ENCODE measurements around the gene FBXO31. TPM values are rescaled to one million over a fixed set of nuclear protein-coding genes. Genes with fewer than 3 reads are reported as not detected.

Gene FBXO31
- total RNA-seq, 6 donors from 2014 or later, result 15.9 to 103 (median 31.4) TPM

GRCh38 chr16:87336434-87337240, 46.9 kb downstream of the FBXO31 start:
- no peak for DNase-seq
- H3K27ac ChIP-seq, result no peak overlapping the region
- no peaks in the 10 kb centered on the region for H3K9me3 ChIP-seq
- WGBS, 2 donors, result 86 to 88% methylated on average over 9 to 19 of the region's 19 CpGs
- H3K4me3 ChIP-seq, result no peak overlapping the region
- ATAC-seq (ENCODE audit: low FRiP score in 2 of 2), result no peak
- TF ChIP-seq, protein P1, sequence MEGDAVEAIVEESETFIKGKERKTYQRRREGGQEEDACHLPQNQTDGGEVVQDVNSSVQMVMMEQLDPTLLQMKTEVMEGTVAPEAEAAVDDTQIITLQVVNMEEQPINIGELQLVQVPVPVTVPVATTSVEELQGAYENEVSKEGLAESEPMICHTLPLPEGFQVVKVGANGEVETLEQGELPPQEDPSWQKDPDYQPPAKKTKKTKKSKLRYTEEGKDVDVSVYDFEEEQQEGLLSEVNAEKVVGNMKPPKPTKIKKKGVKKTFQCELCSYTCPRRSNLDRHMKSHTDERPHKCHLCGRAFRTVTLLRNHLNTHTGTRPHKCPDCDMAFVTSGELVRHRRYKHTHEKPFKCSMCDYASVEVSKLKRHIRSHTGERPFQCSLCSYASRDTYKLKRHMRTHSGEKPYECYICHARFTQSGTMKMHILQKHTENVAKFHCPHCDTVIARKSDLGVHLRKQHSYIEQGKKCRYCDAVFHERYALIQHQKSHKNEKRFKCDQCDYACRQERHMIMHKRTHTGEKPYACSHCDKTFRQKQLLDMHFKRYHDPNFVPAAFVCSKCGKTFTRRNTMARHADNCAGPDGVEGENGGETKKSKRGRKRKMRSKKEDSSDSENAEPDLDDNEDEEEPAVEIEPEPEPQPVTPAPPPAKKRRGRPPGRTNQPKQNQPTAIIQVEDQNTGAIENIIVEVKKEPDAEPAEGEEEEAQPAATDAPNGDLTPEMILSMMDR (IDR thresholded peaks at IDR 0.05), result no peak
- TF ChIP-seq POLR2AphosphoS5 (IDR thresholded peaks at IDR 0.05) (no peak), EP300 (IDR thresholded peaks at IDR 0.05) (no peak), POLR2A (IDR thresholded peaks at IDR 0.05) (no peak)
- no peaks in the 10 kb centered on the region for H3K4me1 ChIP-seq
- no peaks in the 10 kb centered on the region for H3K27me3 ChIP-seq
- peaks cover 2 to 78% (median 48%) of the 10 kb centered on the region in 4 donors for H3K36me3 ChIP-seq

GRCh38 chr16:87335625-87336433, 47.7 kb downstream of the FBXO31 start:
- peak in 1 of 2 donors; percentile 2 for ATAC-seq (ENCODE audit: low FRiP score in 2 of 2)
- TF ChIP-seq EP300 (IDR thresholded peaks at IDR 0.05), result no peak
- no peak for TF ChIP-seq POLR2A (IDR thresholded peaks at IDR 0.05)
- TF ChIP-seq, protein P1 (IDR thresholded peaks at IDR 0.05), result no peak
- no peak for TF ChIP-seq POLR2AphosphoS5 (IDR thresholded peaks at IDR 0.05)
- Histone ChIP-seq H3K4me1 (no peaks in the 10 kb centered on the region), H3K36me3 (peaks cover 2 to 78% (median 53%) of the 10 kb centered on the region in 4 donors), H3K4me3 (no peak overlapping the region), H3K27ac (no peak overlapping the region), H3K27me3 (no peaks in the 10 kb centered on the region), H3K9me3 (no peaks in the 10 kb centered on the region)
- DNase-seq, result peak in 1 of 2 donors; percentile 20
- 80 to 87% methylated on average over 15 to 18 of the region's 19 CpGs for whole genome bisulfite sequencing, 2 donors

DNA sequence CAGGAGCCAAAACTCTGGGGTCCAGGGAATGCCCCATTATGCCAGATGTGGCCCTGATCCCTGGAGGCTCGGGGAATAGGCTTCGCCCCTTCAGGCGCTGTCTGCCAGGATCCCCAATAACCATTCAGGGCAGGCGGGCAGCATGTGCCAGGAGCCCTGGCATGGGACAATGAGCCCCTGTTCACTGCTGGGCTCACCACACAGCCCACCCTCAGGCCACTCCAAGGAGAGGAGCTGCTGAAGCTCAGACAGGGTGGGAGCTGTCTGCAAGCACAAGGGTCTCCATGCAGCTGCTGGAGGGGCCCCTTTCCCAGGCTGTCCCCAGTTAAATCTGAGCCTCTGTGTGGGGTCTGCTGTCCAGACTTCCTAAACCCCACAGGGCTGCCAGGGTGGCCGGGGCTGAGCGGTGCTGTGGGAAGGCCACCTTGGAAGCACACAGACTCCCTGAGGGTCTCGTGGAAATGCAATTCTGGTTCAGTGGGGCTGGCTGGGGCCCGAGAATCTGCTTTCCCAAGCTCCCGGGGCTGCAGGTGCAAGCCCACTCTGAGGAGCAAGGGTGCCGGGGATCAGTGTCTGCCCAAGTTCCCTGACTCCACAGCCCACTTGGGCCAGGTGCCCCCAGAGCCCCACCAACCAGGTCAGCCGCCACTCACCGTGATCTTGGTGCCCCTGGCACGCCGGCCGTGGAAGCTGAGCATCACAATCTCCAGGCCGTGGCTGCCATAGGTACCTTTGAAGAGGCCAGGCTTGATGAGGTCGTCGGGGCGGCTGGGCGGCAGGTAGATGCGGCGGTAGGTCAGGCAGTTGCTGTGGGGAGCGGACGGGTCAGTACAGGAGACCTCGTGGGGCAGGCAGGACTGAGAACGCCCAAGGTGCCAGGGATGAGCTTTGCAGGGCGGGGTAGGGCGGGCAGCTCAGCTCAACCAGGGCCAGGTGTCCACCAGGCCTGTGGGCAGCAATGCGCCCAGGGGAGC, 48.6 kb downstream of the FBXO31 start:
- H3K36me3 ChIP-seq, result peaks cover 2 to 81% (median 61%) of the 10 kb centered on the region in 4 donors
- no peak overlapping the region for H3K4me3 ChIP-seq
- DNase-seq, result peak in 1 of 2 donors; percentile 70
- no peak for ATAC-seq (ENCODE audit: low FRiP score in 2 of 2)
- WGBS, 2 donors, result 93 to 98% methylated on average over 10 to 29 of the region's 29 CpGs
- no peaks in the 10 kb centered on the region for H3K27me3 ChIP-seq
- TF ChIP-seq POLR2A (IDR thresholded peaks at IDR 0.05) (no peak), EP300 (IDR thresholded peaks at IDR 0.05) (no peak), POLR2AphosphoS5 (IDR thresholded peaks at IDR 0.05) (no peak)
- TF ChIP-seq, protein P1 (IDR thresholded peaks at IDR 0.05), result no peak
- H3K9me3 ChIP-seq, result no peaks in the 10 kb centered on the region
- H3K27ac ChIP-seq, result no peak overlapping the region
- H3K4me1 ChIP-seq, result no peaks in the 10 kb centered on the region

DNA sequence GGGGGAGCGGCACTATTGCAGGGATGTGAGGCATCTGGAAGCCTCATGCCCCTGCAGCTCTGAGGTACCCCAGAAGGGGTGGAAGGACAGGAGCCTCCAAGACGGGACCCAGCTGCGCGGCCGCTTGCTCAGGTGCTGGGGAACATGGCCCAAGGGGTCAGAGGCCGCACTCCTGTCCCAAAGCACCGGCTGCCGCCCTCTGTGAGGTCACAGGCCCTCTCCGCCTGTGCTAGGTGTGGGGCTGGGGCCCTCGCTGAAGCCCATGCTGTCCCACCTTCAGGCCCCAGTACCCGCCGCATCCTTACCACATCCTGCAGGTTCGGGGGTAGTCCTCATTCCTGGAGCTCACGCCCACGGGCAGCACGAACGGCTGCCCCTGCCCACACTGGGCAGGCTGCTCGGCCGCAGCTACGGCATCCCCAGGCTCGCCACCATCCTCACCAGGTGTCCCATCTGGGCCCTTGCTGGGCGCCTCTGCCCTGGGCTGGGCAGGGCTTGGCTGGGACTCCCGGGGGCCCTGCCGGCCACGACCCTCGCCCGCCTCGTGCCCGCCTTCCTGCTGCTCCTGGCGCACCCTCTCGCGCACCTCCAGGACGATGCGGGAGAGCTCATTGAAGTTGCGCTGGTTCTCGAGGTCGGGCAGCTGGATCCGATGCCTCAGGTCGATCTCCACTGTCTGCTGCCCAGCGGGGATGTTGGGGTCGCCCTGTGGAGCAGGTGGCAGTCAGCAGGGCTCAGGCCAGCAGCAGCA, 49.8 kb downstream of the FBXO31 start:
- H3K4me1 ChIP-seq, result no peaks in the 10 kb centered on the region
- WGBS, 2 donors, result 97 to 99% methylated on average over 23 to 38 of the region's 41 CpGs
- H3K4me3 ChIP-seq, result no peak overlapping the region
- ATAC-seq (ENCODE audit: low FRiP score in 2 of 2) (no peak), DNase-seq (peak in 1 of 2 donors; percentile 74)
- no peaks in the 10 kb centered on the region for H3K9me3 ChIP-seq
- TF ChIP-seq EP300 (IDR thresholded peaks at IDR 0.05) (no peak), POLR2A (IDR thresholded peaks at IDR 0.05) (no peak), POLR2AphosphoS5 (IDR thresholded peaks at IDR 0.05) (no peak)
- TF ChIP-seq, protein P1 (IDR thresholded peaks at IDR 0.05), result no peak
- H3K36me3 ChIP-seq, result peaks cover 2 to 81% (median 63%) of the 10 kb centered on the region in 4 donors
- H3K27me3 ChIP-seq, result no peaks in the 10 kb centered on the region
- H3K27ac ChIP-seq, result no peak overlapping the region
